Erythroblast (primary cell): ENCODE results near the gene EGFR.

Experiments used
- GATA1 ChIP-seq: IDR thresholded peaks from 2 replicates; pipeline ENCODE4 v1.6.1; 2011; ENCODE audit warnings: low read depth, mild to moderate bottlenecking, control low read depth, low read length, moderate library complexity
- POLR2A ChIP-seq: IDR thresholded peaks from 2 replicates; pipeline ENCODE4 v1.6.1; 2011; ENCODE audit warnings: mild to moderate bottlenecking, low read length

DNA sequence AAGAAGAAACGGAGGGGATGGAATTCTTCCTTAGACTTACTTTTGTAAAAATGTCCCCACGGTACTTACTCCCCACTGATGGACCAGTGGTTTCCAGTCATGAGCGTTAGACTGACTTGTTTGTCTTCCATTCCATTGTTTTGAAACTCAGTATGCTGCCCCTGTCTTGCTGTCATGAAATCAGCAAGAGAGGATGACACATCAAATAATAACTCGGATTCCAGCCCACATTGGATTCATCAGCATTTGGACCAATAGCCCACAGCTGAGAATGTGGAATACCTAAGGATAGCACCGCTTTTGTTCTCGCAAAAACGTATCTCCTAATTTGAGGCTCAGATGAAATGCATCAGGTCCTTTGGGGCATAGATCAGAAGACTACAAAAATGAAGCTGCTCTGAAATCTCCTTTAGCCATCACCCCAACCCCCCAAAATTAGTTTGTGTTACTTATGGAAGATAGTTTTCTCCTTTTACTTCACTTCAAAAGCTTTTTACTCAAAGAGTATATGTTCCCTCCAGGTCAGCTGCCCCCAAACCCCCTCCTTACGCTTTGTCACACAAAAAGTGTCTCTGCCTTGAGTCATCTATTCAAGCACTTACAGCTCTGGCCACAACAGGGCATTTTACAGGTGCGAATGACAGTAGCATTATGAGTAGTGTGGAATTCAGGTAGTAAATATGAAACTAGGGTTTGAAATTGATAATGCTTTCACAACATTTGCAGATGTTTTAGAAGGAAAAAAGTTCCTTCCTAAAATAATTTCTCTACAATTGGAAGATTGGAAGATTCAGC, 187.6 kb downstream of the EGFR start:
- TF ChIP-seq POLR2A (no peak), GATA1 (no peak)
